DMS53 (cell line): ENCODE measurements around the gene VPS29.
"Not testable (repeated sequence)": the region's sequence is repeated elsewhere in the genome, so short reads cannot be mapped to it uniquely, and the experiment has no call there.

Experiments used
- DNase-seq: peaks from one replicate; lab custom pipeline; 2025; lab: John Stamatoyannopoulos, UW

The VPS29 gene

GRCh38 chr12:110520876-110521712, 19.2 kb upstream of the VPS29 start:
- not testable (repeated sequence) for DNase-seq

- not testable (repeated sequence) for DNase-seq
Measured at GRCh38 chr12:110518014-110518413, 16.1 kb upstream of the VPS29 start.

GRCh38 chr12:110516995-110517394, 15.1 kb upstream of the VPS29 start:
- no peak for DNase-seq

GRCh38 chr12:110514363-110514762, 12.5 kb upstream of the VPS29 start:
- no peak for DNase-seq

GRCh38 chr12:110513842-110514241, 11.9 kb upstream of the VPS29 start:
- DNase-seq = no peak

- no peak for DNase-seq
Measured at GRCh38 chr12:110508071-110508586, 6.2 kb upstream of the VPS29 start.

- no peak for DNase-seq
Measured at GRCh38 chr12:110505332-110505731, 3.4 kb upstream of the VPS29 start.

- no peak for DNase-seq
Measured at GRCh38 chr12:110503432-110503831, 1.5 kb upstream of the VPS29 start.

- DNase-seq = peak; percentile 88
Measured at GRCh38 chr12:110501399-110501751, 536 bp downstream of the VPS29 start.

- DNase-seq = no peak
Measured at GRCh38 chr12:110498984-110499706, 2.8 kb downstream of the VPS29 start.

GRCh38 chr12:110475426-110475825, 26.5 kb downstream of the VPS29 start:
- DNase-seq = no peak

GRCh38 chr12:110468214-110469048, 33.5 kb downstream of the VPS29 start, which contains the start of the genes FAM216A and GPN3:
Gene FAM216A (plus strand): TSS chr12:110468845. CDS start chr12:110468876, 31 bp downstream.
Gene GPN3 (minus strand): TSS chr12:110468257. CDS start chr12:110468203, 54 bp downstream.
- DNase-seq = peak; percentile 100

- DNase-seq = no peak
Measured at GRCh38 chr12:110467847-110468213, 34.1 kb downstream of the VPS29 start.

GRCh38 chr12:110466791-110467190, 35.1 kb downstream of the VPS29 start:
- no peak for DNase-seq

GRCh38 chr12:110465765-110466164, 36.1 kb downstream of the VPS29 start:
- not testable (repeated sequence) for DNase-seq

GRCh38 chr12:110465024-110465423, 36.9 kb downstream of the VPS29 start:
- no peak for DNase-seq

GRCh38 chr12:110461189-110461588, 40.7 kb downstream of the VPS29 start:
- DNase-seq = not testable (repeated sequence)

GRCh38 chr12:110458756-110459155, 43.2 kb downstream of the VPS29 start:
- DNase-seq = no peak

GRCh38 chr12:110453569-110454296, 48.2 kb downstream of the VPS29 start:
- no peak for DNase-seq

- DNase-seq = no peak
Measured at GRCh38 chr12:110451263-110451662, 50.6 kb downstream of the VPS29 start.

- peak; percentile 99 for DNase-seq
Measured at GRCh38 chr12:110449799-110450497, 52.0 kb downstream of the VPS29 start, which contains the start of gene ARPC3. Gene ARPC3 (minus strand): TSS chr12:110450337. CDS start chr12:110450260, 77 bp downstream.
